Mesenchymal stem cell (in vitro differentiated cells and primary cell): Measurements from ENCODE around the gene ALDH3B1.

Experiments
- DNase-seq: peaks from one replicate; pipeline ENCODE4 v3.0.0-alpha.2; 2013
- H2AFZ ChIP-seq: one replicate; pipeline ENCODE4 v1.6.1; 2013; ENCODE audit warnings: low read depth, mild to moderate bottlenecking, control low read depth, inconsistent platforms, low read length, moderate library complexity
- H2AK5ac ChIP-seq: 2 replicates; pipeline ENCODE4 v1.6.1; 2013; ENCODE audit warnings: low read length, moderate library complexity, mild to moderate bottlenecking, inconsistent platforms; ENCODE audit not compliant: severe bottlenecking
- H2BK120ac ChIP-seq: one replicate; pipeline ENCODE4 v1.6.1; 2013; ENCODE audit warnings: low read depth, mild to moderate bottlenecking, inconsistent platforms, low read length, moderate library complexity
- H2BK12ac ChIP-seq, 2 experiments: one replicate each; pipeline ENCODE4 v1.6.1; 2013; ENCODE audit warnings: inconsistent platforms in 2 of 2, low read length in 2 of 2, mild to moderate bottlenecking in 2 of 2, moderate library complexity in 2 of 2, control low read depth in 1 of 2
- H2BK15ac ChIP-seq: one replicate; pipeline ENCODE4 v1.6.1; 2013; ENCODE audit warnings: mild to moderate bottlenecking, low read depth, inconsistent platforms; ENCODE audit not compliant: poor library complexity, severe bottlenecking
- H2BK5ac ChIP-seq: 2 replicates; pipeline ENCODE4 v1.6.1; 2013; ENCODE audit warnings: low read depth, mild to moderate bottlenecking, low read length, control low read depth, inconsistent platforms; ENCODE audit not compliant: poor library complexity, severe bottlenecking
- H3K14ac ChIP-seq, 2 experiments: one replicate each; pipeline ENCODE4 v1.6.1; 2013; ENCODE audit warnings: inconsistent platforms in 2 of 2, low read length in 2 of 2, control low read depth in 1 of 2, mild to moderate bottlenecking in 1 of 2, moderate library complexity in 1 of 2
- H3K18ac ChIP-seq, 2 experiments: one replicate each; pipeline ENCODE4 v1.6.1; 2013; ENCODE audit warnings: inconsistent platforms in 2 of 2, low read length in 2 of 2, control low read depth in 1 of 2, low read depth in 1 of 2, mild to moderate bottlenecking in 1 of 2
- H3K23ac ChIP-seq, 2 experiments: one replicate each; pipeline ENCODE4 v1.6.1; 2013; ENCODE audit warnings: inconsistent platforms in 2 of 2, low read length in 2 of 2, mild to moderate bottlenecking in 2 of 2, moderate library complexity in 2 of 2, control low read depth in 1 of 2
- H3K27ac ChIP-seq: 2 replicates; pipeline ENCODE4 v1.5.1; 2013; ENCODE audit warnings: mild to moderate bottlenecking, moderate library complexity, low read length, control low read depth, inconsistent platforms; ENCODE audit not compliant: poor library complexity, severe bottlenecking
- H3K27me3 ChIP-seq, 2 experiments: 2 replicates each; pipeline versions ENCODE4 v1.6.1 to v1.7.0; 2013; ENCODE audit warnings: low read length in 2 of 2, mild to moderate bottlenecking in 2 of 2, moderate library complexity in 2 of 2, control low read depth in 1 of 2, inconsistent platforms in 1 of 2; ENCODE audit not compliant: control insufficient read depth in 1 of 2, insufficient read depth in 1 of 2
- H3K36me3 ChIP-seq, 2 experiments: 2 replicates each; pipeline versions ENCODE4 v1.6.1 to v1.7.0; 2013; ENCODE audit warnings: low read length in 2 of 2, control low read depth in 1 of 2, inconsistent platforms in 1 of 2, low read depth in 1 of 2, mild to moderate bottlenecking in 1 of 2; ENCODE audit not compliant: insufficient read depth in 2 of 2, control insufficient read depth in 1 of 2
- H3K4ac ChIP-seq, 2 experiments: one replicate each; pipeline ENCODE4 v1.6.1; 2013; ENCODE audit warnings: inconsistent platforms in 2 of 2, low read length in 2 of 2, mild to moderate bottlenecking in 2 of 2, moderate library complexity in 2 of 2, control low read depth in 1 of 2, low read depth in 1 of 2
- H3K4me1 ChIP-seq: 2 replicates; pipeline ENCODE4 v1.6.1; 2013; ENCODE audit warnings: low read depth, low read length, control low read depth; ENCODE audit not compliant: control insufficient read depth, insufficient read depth
- H3K4me2 ChIP-seq: 2 replicates; pipeline ENCODE4 v1.6.1; 2013; ENCODE audit warnings: low read length, mild to moderate bottlenecking, inconsistent platforms; ENCODE audit not compliant: poor library complexity, severe bottlenecking
- H3K4me3 ChIP-seq, 2 experiments: 2 replicates each; pipeline versions ENCODE4 v1.5.1 to v1.7.0; 2013; ENCODE audit warnings: low read length in 2 of 2, mild to moderate bottlenecking in 2 of 2, control low read depth in 1 of 2, low read depth in 1 of 2; ENCODE audit not compliant: insufficient read depth in 1 of 2
- H3K79me1 ChIP-seq: replicated peaks from 2 replicates; pipeline ENCODE4 v1.6.1; 2013; ENCODE audit warnings: mild to moderate bottlenecking, control low read depth, low read length, inconsistent platforms; ENCODE audit not compliant: poor library complexity, severe bottlenecking
- H3K9ac ChIP-seq: 2 replicates; pipeline ENCODE4 v1.7.0; 2013; ENCODE audit warnings: mild to moderate bottlenecking, low read length, moderate library complexity
- H3K9me3 ChIP-seq: 2 replicates; pipeline ENCODE4 v1.7.0; 2013; ENCODE audit warnings: mild to moderate bottlenecking, low read length; ENCODE audit not compliant: control insufficient read depth
- H4K8ac ChIP-seq: one replicate; pipeline ENCODE4 v1.6.1; 2013; ENCODE audit warnings: inconsistent platforms, mild to moderate bottlenecking, low read length, moderate library complexity
- H4K91ac ChIP-seq: one replicate; pipeline ENCODE4 v1.6.1; 2013; ENCODE audit warnings: mild to moderate bottlenecking, low read length, inconsistent platforms
- WGBS: methylation state at CpG from one replicate; pipeline ENCODE4 v1.1.7; 2013; ENCODE audit warnings: mixed read lengths; 5-methylcytosine and 5-hydroxymethylcytosine counted together

ALDH3B1 gene

DNA sequence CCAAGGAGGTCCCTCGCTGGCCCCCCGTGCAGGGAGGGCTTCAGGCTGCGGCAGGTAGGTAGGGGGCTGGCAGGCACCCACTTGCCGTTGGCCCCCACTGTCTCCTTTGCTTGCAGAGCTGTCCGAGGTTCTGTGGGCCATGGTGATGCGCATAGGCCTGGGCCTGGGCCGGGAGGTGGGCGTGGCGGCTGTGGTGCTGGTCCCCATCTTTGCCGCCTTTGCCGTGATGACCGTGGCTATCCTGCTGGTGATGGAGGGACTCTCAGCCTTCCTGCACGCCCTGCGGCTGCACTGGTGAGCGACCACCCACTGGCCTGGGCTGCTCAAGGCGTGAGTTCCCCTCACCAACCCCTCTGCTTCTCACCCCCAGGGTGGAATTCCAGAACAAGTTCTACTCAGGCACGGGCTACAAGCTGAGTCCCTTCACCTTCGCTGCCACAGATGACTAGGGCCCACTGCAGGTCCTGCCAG, 40.3 kb downstream of the ALDH3B1 start:
- no peak overlapping the region for H2AFZ ChIP-seq
- no peak overlapping the region for H3K4me3 ChIP-seq
- no peak overlapping the region for H2BK15ac ChIP-seq
- H3K36me3 ChIP-seq, result peaks cover 76 to 79% of the 10 kb centered on the region in 2 experiments
- H3K27ac ChIP-seq, result no peak overlapping the region
- no peak overlapping the region for H4K8ac ChIP-seq
- H3K79me1 ChIP-seq, result peaks cover 14% of the 10 kb centered on the region
- no peaks in the 10 kb centered on the region for H3K27me3 ChIP-seq
- no peaks in the 10 kb centered on the region for H3K9me3 ChIP-seq
- H3K9ac ChIP-seq, result no peak overlapping the region
- H2BK12ac ChIP-seq, result no peak overlapping the region
- H2BK120ac ChIP-seq, result no peak overlapping the region
- H4K91ac ChIP-seq, result no peak overlapping the region
- no peak overlapping the region for H3K23ac ChIP-seq
- peaks cover 52% of the 10 kb centered on the region for H3K4me1 ChIP-seq
- no peak overlapping the region for H3K4ac ChIP-seq
- H2BK5ac ChIP-seq, result no peak overlapping the region
- WGBS, result 96% methylated on average over 18 of the region's 18 CpGs
- H3K4me2 ChIP-seq, result no peak overlapping the region
- no peak overlapping the region for H2AK5ac ChIP-seq
- H3K14ac ChIP-seq, result no peak overlapping the region
- no peak for DNase-seq
- no peak overlapping the region for H3K18ac ChIP-seq

DNA sequence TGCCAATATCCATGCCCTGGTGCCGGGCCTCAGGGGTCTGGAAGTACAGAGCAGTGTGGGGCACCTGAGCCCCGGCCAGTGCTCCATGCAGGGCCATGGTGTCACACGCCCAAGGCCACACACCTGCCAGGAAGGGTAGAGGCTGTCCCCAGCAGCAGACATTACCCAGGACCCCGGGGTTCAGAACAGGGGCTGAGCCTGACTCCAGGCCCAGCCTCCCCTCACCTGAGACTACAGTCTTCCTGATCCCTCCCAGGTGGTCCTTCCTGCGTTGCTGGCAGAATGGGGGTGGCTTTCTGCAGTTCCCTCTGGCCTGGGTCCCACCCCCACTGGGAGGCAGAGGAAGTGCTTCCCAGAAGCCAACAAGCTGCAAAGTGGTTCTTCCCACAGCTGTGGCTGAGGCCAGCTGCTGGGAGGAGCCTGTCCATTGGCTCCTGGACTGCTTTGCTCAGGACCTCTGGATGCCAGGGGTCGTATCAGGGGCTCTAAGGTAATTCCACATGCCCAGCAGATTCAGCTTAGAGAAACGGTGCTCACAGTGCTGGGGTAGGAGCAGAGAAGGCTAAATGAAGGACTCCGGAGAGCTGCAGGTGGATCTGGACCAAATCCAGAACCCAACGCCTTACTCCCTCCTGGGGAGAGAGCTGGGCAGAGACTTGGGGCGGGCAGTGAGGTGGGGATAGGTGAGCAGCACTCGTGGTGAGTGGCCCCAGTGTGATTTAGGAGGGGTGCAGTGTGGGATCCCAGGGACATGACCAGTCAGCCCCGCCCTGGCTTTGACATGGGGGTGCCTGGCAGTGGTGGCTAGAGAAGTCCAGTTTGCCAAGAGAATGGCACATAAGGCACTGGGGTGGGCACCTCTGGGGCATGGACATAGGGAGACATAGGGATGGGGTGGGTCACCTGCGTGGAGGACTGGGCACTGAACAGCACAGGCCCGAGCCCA, 41.3 kb downstream of the ALDH3B1 start:
- Histone ChIP-seq H3K4me1 (peaks cover 52% of the 10 kb centered on the region), H3K79me1 (peaks cover 11% of the 10 kb centered on the region), H3K9ac (no peak overlapping the region), H4K91ac (no peak overlapping the region), H4K8ac (no peak overlapping the region), H2BK15ac (no peak overlapping the region), H2BK12ac (no peak overlapping the region), H3K14ac (no peak overlapping the region), H2AFZ (no peak overlapping the region), H3K36me3 (peaks cover 67 to 70% of the 10 kb centered on the region in 2 experiments), H3K23ac (no peak overlapping the region), H2BK120ac (no peak overlapping the region), H3K4me3 (no peak overlapping the region), H3K9me3 (no peaks in the 10 kb centered on the region), H3K4me2 (no peak overlapping the region), H3K4ac (no peak overlapping the region), H3K18ac (no peak overlapping the region), H2AK5ac (peak overlapping the region; percentile 1), H3K27me3 (no peaks in the 10 kb centered on the region), H3K27ac (no peak overlapping the region), H2BK5ac (no peak overlapping the region)
- no peak for DNase-seq
- WGBS, result 91% methylated on average over 14 of the region's 14 CpGs

DNA sequence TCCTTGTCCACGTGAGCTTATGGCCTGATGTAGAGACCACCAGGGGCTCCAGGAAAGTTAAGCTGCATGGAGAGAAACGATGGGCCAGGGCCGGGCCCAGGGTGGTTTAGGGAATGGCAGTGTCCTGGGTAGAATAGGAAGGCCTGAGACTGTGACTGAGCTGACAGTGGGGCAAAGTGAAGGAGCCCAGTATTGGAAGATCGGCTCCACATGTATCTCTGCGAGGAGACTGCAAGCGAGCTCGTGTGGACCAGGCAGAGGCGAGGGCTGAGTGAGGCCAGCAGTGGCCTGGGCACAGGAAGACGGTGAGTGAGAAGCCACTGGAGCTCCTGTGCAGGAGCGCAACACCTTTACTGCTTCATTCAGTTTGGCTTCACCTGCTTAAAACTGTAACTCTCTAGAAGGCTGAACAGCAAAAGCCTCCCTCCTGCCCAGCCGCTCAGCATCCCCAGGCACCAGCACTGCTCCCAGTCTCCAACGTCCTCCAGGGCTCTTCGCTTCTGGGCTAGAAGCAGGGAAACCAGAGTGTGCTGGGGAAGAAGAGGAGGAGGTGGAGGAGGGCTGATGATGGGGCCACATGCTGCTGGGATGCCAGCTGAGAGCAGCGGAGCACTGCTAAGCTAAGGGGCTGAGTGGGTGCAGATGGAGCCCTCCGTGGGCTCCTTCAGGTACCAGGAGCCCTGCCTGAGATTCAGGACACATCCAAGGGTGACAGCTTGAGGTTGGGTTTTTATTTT, 42.2 kb downstream of the ALDH3B1 start:
- H3K4me3 ChIP-seq, result no peak overlapping the region
- H3K36me3 ChIP-seq, result peaks cover 61 to 63% of the 10 kb centered on the region in 2 experiments
- H4K91ac ChIP-seq, result no peak overlapping the region
- H3K9ac ChIP-seq, result no peak overlapping the region
- H2AK5ac ChIP-seq, result no peak overlapping the region
- no peak overlapping the region for H3K23ac ChIP-seq
- no peak overlapping the region for H3K14ac ChIP-seq
- no peak overlapping the region for H3K27ac ChIP-seq
- no peak overlapping the region for H4K8ac ChIP-seq
- H3K18ac ChIP-seq, result no peak overlapping the region
- no peak overlapping the region for H2BK15ac ChIP-seq
- H3K79me1 ChIP-seq, result peaks cover 8% of the 10 kb centered on the region
- no peak overlapping the region for H2BK12ac ChIP-seq
- WGBS, result 95% methylated on average over 14 of the region's 15 CpGs
- H3K4me2 ChIP-seq, result no peak overlapping the region
- no peaks in the 10 kb centered on the region for H3K9me3 ChIP-seq
- H2BK5ac ChIP-seq, result no peak overlapping the region
- no peak for DNase-seq
- no peak overlapping the region for H2BK120ac ChIP-seq
- H3K27me3 ChIP-seq, result no peaks in the 10 kb centered on the region
- H3K4ac ChIP-seq, result no peak overlapping the region
- H3K4me1 ChIP-seq, result peaks cover 52% of the 10 kb centered on the region
- H2AFZ ChIP-seq, result no peak overlapping the region

DNA sequence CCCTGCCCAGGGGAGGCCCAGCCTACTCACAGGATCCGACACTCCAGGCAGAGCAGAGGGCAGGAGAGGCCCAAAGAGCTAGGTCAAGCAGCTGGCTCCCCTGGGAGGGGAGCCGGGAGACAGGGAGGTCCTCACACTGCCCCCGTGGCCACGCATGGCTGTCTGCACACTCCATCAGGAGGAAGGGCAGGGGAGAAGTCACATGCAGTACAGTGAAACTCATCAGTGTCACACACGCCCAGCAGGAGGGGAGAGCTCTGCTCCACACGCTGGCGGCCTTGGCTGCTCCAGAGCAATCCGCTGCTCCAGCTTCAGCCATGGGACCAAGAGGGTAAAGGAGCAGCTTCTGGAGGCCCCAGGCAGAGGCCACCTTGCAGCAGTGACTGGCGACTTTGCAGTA, 43.0 kb downstream of the ALDH3B1 start:
- DNase-seq, result peak; percentile 26
- H4K8ac ChIP-seq, result no peak overlapping the region
- no peak overlapping the region for H3K27ac ChIP-seq
- H3K23ac ChIP-seq, result no peak overlapping the region
- no peak overlapping the region for H2AK5ac ChIP-seq
- no peak overlapping the region for H3K4me3 ChIP-seq
- no peak overlapping the region for H3K4ac ChIP-seq
- H3K27me3 ChIP-seq, result no peaks in the 10 kb centered on the region
- no peak overlapping the region for H2BK5ac ChIP-seq
- no peak overlapping the region for H3K14ac ChIP-seq
- no peak overlapping the region for H4K91ac ChIP-seq
- H3K36me3 ChIP-seq, result peaks cover 56 to 64% of the 10 kb centered on the region in 2 experiments
- H2BK120ac ChIP-seq, result no peak overlapping the region
- no peak overlapping the region for H2AFZ ChIP-seq
- no peaks in the 10 kb centered on the region for H3K9me3 ChIP-seq
- 77% methylated on average over 9 of the region's 9 CpGs for WGBS
- H3K79me1 ChIP-seq, result peaks cover 5% of the 10 kb centered on the region
- peaks cover 47% of the 10 kb centered on the region for H3K4me1 ChIP-seq
- no peak overlapping the region for H2BK12ac ChIP-seq
- no peak overlapping the region for H3K4me2 ChIP-seq
- H3K18ac ChIP-seq, result no peak overlapping the region
- H2BK15ac ChIP-seq, result no peak overlapping the region
- no peak overlapping the region for H3K9ac ChIP-seq
